HL-60 (cell line): ENCODE data around the gene CANT1.

ENCODE experiments used
- GABPA ChIP-seq: IDR thresholded peaks from 2 replicates; pipeline ENCODE4 v1.6.1; 2012; ENCODE audit warnings: low read depth
- POLR2AphosphoS5 ChIP-seq: IDR thresholded peaks from 2 replicates; pipeline ENCODE4 v1.6.1; 2012; ENCODE audit warnings: low read depth
- SPI1 ChIP-seq: IDR thresholded peaks from 2 replicates; pipeline ENCODE4 v1.6.1; 2012; ENCODE audit warnings: low read depth, mild to moderate bottlenecking, borderline replicate concordance
- TF ChIP-seq, protein P1 (sequence below): IDR thresholded peaks from one replicate; pipeline ENCODE4 v1.5.1; 2011; ENCODE audit warnings: low read length, control low read depth, inconsistent platforms; ENCODE audit not compliant: insufficient read depth
- TF ChIP-seq, protein P2 (sequence below): IDR thresholded peaks from 2 replicates; pipeline ENCODE4 v1.6.1; 2012; ENCODE audit warnings: low read depth; ENCODE audit not compliant: insufficient replicate concordance

DNA sequence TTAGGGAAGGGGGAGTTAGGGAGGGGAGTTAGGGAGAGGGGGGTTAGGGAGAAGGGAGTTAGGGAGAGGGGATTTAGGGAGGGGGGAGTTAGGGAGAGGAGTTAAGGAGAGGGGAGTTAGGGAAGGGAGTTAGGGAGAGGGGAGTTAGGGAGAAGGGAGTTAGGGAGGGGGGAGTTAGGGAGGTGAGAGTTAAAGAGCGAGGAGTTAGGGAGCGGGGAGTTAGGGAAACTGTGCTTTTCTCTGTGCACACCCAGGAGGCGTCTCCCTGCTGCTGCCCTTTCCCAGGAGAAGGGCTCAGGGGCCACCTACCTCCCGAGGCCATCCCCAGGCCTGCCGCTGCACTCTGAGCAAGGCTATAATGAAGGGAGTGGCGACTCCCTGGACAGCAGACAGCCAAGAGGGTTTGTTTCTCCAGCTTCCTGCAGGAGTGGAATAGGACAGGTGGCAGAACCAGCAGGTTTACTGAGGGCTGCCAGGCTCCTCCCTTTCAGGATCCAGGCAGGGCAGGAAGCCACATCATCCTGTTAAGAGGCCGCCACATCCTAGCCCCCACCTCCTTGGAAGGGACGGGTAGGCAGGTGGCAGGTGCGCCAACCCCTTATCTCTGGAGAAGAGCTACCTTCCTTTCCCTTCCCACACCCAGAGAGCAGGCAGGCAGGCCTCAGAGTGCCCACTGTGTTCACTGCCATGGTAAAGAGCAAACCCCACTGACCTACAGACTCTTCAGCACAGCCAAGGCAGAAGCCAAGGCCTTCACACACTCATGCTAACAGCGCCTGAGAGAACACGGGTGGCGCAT, 4.3 kb downstream of the CANT1 start:
- TF ChIP-seq, protein P1, sequence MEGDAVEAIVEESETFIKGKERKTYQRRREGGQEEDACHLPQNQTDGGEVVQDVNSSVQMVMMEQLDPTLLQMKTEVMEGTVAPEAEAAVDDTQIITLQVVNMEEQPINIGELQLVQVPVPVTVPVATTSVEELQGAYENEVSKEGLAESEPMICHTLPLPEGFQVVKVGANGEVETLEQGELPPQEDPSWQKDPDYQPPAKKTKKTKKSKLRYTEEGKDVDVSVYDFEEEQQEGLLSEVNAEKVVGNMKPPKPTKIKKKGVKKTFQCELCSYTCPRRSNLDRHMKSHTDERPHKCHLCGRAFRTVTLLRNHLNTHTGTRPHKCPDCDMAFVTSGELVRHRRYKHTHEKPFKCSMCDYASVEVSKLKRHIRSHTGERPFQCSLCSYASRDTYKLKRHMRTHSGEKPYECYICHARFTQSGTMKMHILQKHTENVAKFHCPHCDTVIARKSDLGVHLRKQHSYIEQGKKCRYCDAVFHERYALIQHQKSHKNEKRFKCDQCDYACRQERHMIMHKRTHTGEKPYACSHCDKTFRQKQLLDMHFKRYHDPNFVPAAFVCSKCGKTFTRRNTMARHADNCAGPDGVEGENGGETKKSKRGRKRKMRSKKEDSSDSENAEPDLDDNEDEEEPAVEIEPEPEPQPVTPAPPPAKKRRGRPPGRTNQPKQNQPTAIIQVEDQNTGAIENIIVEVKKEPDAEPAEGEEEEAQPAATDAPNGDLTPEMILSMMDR = no peak
- TF ChIP-seq POLR2AphosphoS5 = no peak
- TF ChIP-seq, protein P2, sequence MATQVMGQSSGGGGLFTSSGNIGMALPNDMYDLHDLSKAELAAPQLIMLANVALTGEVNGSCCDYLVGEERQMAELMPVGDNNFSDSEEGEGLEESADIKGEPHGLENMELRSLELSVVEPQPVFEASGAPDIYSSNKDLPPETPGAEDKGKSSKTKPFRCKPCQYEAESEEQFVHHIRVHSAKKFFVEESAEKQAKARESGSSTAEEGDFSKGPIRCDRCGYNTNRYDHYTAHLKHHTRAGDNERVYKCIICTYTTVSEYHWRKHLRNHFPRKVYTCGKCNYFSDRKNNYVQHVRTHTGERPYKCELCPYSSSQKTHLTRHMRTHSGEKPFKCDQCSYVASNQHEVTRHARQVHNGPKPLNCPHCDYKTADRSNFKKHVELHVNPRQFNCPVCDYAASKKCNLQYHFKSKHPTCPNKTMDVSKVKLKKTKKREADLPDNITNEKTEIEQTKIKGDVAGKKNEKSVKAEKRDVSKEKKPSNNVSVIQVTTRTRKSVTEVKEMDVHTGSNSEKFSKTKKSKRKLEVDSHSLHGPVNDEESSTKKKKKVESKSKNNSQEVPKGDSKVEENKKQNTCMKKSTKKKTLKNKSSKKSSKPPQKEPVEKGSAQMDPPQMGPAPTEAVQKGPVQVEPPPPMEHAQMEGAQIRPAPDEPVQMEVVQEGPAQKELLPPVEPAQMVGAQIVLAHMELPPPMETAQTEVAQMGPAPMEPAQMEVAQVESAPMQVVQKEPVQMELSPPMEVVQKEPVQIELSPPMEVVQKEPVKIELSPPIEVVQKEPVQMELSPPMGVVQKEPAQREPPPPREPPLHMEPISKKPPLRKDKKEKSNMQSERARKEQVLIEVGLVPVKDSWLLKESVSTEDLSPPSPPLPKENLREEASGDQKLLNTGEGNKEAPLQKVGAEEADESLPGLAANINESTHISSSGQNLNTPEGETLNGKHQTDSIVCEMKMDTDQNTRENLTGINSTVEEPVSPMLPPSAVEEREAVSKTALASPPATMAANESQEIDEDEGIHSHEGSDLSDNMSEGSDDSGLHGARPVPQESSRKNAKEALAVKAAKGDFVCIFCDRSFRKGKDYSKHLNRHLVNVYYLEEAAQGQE = no peak
- no peak for TF ChIP-seq GABPA
- no peak for TF ChIP-seq SPI1
